ENCODE results near the gene TUB.

TUB gene

GRCh38 chr11:8043756-8044155 lies 37.3 kb upstream of the TUB start:
- DNase-seq (ENCODE audit: low spot score): no peak

GRCh38 chr11:8045839-8046238 lies 35.2 kb upstream of the TUB start:
- DNase-seq (ENCODE audit: low spot score): no peak

GRCh38 chr11:8047382-8047781 lies 33.6 kb upstream of the TUB start:
- no peak for DNase-seq (ENCODE audit: low spot score)

GRCh38 chr11:8049084-8049483 lies 31.9 kb upstream of the TUB start:
- DNase-seq (ENCODE audit: low spot score): no peak

- no peak for DNase-seq (ENCODE audit: low spot score)
Observed at GRCh38 chr11:8055091-8055835, 25.7 kb upstream of the TUB start.

GRCh38 chr11:8055836-8056526 lies 25.0 kb upstream of the TUB start:
- DNase-seq (ENCODE audit: low spot score): no peak

- no peak for DNase-seq (ENCODE audit: low spot score)
Observed at GRCh38 chr11:8056810-8057463, 24.1 kb upstream of the TUB start.

GRCh38 chr11:8058216-8058615 lies 22.8 kb upstream of the TUB start:
- DNase-seq (ENCODE audit: low spot score): no peak

GRCh38 chr11:8059030-8059429 lies 22.0 kb upstream of the TUB start:
- DNase-seq (ENCODE audit: low spot score): no peak

- no peak for DNase-seq (ENCODE audit: low spot score)
Observed at GRCh38 chr11:8059571-8060011, 21.4 kb upstream of the TUB start.

- no peak for DNase-seq (ENCODE audit: low spot score)
Observed at GRCh38 chr11:8060146-8060719, 20.8 kb upstream of the TUB start.

GRCh38 chr11:8060801-8061554 lies 20.0 kb upstream of the TUB start:
- DNase-seq (ENCODE audit: low spot score): no peak

- DNase-seq (ENCODE audit: low spot score): no peak
Observed at GRCh38 chr11:8061555-8062428, 19.2 kb upstream of the TUB start.

GRCh38 chr11:8062781-8063257 lies 18.2 kb upstream of the TUB start:
- DNase-seq (ENCODE audit: low spot score): no peak

- no peak for DNase-seq (ENCODE audit: low spot score)
Observed at GRCh38 chr11:8063324-8063723, 17.7 kb upstream of the TUB start.

- DNase-seq (ENCODE audit: low spot score): no peak
Observed at GRCh38 chr11:8065031-8065430, 16.0 kb upstream of the TUB start.

- no peak for DNase-seq (ENCODE audit: low spot score)
Observed at GRCh38 chr11:8066036-8066910, 14.7 kb upstream of the TUB start.

GRCh38 chr11:8066911-8067455 lies 14.0 kb upstream of the TUB start:
- no peak for DNase-seq (ENCODE audit: low spot score)

GRCh38 chr11:8067567-8067928 lies 13.5 kb upstream of the TUB start:
- DNase-seq (ENCODE audit: low spot score): no peak
